Stimulated activated CD4-positive, alpha-beta T cell treated with anti-CD3 and anti-CD28 coated beads, Interleukin-15, amount 100 ng/mL, for 48 hours (primary cell): ENCODE results near the gene BACE2.
A peak's percentile ranks its signal among the peaks of the same experiment; 100 is the strongest.
"Not testable (repeated sequence)": the region's sequence is repeated elsewhere in the genome, so short reads cannot be mapped to it uniquely, and the experiment has no call there.

ENCODE experiments used
- DNase-seq, 2 donors: peaks; one replicate each; pipeline ENCODE4 v3.0.0-alpha.2; 2020; ENCODE audit warnings: low read depth in 2 of 2

BACE2 gene

GRCh38 chr21:41277846-41278245 lies 109.9 kb downstream of the BACE2 start:
- no peak for DNase-seq

GRCh38 chr21:41280115-41280919 lies 112.4 kb downstream of the BACE2 start:
- no peak for DNase-seq

GRCh38 chr21:41282412-41282811 lies 114.5 kb downstream of the BACE2 start:
- DNase-seq: no peak

GRCh38 chr21:41283211-41283818 lies 115.4 kb downstream of the BACE2 start:
- peak; percentile 16 to 17 for DNase-seq

DNA sequence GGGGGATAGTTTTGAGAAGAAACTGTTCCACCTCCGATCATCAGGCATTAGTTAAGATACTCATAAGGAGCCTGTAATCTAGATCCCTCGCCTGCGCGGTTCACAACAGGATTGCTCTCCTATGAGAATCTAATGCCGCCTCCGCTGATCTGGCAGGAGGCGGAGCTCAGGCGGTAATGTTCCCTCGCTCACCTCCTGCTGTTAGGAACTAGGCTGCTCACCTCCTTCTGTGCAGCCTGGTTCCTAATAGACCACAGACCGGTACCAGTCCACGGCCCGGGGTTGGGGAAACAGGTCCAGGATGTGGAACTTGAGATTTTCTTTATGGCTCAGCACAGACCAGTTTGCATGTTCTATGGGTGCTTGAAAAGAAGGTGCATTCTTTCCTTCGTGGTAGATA lies 121.5 kb downstream of the BACE2 start:
- DNase-seq: no peak

DNA sequence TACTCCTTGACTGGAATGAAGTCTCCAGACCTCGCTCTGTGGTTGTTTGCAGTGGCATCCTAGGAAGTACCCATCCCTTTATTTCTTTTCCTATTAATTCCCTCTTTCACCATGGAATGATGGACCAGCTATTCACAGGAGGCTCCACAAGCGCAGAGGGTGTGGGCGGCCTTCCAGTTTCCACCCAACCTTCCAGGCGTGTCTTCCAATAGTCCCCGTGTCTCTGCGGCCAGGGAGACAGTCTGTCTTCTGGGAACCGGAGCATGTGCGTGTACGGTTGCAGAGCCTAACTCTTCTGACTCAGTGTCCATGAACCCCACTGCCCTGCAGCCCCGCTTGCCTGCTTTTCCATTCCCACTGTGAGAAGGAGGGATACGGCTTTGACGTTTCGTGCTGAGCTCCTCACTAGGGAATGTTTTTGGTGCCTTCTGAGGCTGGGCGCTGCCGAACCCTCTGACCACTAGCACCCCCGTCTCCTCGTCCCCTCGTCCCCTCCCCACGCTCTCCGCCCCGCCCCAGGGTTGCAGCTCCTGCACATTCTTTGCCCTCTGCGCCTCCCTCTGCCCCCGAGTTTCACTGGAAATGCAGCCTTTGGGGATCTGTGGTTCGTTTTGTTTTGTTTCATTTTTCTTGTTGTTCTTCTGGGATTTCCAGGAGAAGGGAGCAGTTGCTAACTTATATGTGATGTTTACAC lies 122.3 kb downstream of the BACE2 start:
- no peak for DNase-seq

GRCh38 chr21:41294548-41295231 lies 126.7 kb downstream of the BACE2 start:
- no peak for DNase-seq

GRCh38 chr21:41295721-41296254 lies 127.8 kb downstream of the BACE2 start:
- no peak for DNase-seq

GRCh38 chr21:41302976-41303375 lies 135.0 kb downstream of the BACE2 start:
- no peak for DNase-seq

DNA sequence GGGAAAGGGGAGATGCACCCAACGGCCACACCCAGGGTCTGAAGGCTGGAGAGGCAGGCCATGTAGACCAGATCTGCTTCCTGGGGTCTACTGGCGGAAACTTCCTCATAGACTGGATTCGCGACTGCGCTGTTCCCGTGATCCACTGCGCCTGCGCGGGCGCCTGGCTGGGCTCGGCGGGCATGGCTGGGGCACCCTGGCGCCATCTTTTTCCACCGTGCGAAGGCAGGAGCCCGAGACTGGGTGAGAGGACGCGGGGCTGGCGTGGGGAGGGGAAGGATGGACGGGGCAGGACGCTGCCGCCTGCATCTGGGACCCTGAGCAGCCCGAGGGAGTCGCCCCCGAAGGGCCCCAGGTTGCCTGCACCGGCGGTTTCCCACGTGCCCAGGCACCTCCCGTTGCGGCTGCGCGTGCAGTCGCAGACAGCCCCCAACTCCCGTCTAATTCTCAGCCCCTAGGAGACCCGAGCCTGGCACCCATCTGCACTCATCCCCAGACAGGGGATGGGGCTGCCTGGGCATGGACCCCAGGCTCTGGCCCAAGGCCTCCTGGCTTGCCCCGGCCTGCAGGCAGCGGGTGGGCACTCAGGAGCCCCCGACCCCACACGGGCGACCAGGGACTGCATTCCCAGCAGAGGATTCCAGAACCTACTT lies 136.2 kb downstream of the BACE2 start:
- DNase-seq: no peak

- no peak for DNase-seq
Measured at GRCh38 chr21:41307219-41307618, 139.3 kb downstream of the BACE2 start.

DNA sequence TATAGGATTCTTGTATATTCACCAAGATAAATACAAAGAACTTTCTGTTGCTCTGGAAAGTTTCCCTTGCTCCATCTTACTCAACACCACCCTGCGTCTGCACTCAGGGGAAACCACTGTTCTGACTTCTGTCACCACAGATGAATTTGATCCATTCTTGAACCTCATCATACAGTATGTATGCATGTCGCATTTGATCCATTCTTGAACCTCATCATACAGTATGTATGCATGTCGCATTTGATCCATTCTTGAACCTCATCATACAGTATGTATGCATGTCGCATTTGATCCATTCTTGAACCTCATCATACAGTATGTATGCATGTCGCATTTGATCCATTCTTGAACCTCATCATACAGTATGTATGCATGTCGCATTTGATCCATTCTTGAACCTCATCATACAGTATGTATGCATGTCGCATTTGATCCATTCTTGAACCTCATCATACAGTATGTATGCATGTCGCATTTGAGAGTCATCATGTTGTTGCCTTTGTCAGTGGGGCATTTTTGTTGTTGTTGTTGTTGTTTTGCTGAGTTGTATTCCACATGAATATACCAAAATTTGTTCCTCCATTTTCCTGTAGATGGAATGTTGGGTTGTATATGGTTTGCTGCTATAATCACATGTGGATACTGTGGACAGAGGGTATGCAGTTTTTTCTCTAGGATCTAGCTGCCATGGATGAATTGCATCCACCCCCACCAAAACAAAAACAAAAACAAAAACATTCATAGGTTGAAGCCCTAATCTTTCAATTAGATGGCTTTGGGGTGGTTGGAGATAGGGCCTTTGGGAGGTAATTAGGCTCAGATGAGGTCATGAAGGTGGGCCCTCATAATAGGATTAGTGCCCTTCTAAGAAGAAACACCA lies 145.6 kb downstream of the BACE2 start:
- not testable (repeated sequence) for DNase-seq

GRCh38 chr21:41315726-41316125 lies 147.8 kb downstream of the BACE2 start:
- DNase-seq: no peak

GRCh38 chr21:41316200-41317062 lies 148.5 kb downstream of the BACE2 start, which contains the start of gene FAM3B:
Gene FAM3B, plus strand, starts transcription at chr21:41316801. Its CDS starts 79 bp downstream, at chr21:41316880.
- DNase-seq: no peak

DNA sequence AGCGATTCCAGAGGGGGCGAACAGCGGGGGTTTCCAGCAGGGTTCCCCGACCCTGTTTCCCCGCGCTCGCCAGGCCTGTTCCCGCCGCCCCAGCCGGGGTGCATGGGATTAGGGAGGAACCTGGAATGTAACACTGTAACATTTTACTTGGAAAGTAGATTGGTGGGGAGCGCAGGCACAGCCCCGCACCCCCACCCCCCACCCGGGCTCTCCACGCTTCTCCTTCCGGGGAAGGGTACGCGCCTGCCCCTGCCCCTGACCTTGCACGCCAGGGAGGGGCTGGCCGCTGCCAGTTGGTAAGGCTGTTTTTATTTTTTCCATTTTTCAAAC lies 149.1 kb downstream of the BACE2 start:
- no peak for DNase-seq

- DNase-seq: no peak
Measured at GRCh38 chr21:41317458-41317857, 149.5 kb downstream of the BACE2 start.

- no peak for DNase-seq
Measured at GRCh38 chr21:41318218-41318617, 150.3 kb downstream of the BACE2 start.

GRCh38 chr21:41319273-41319672 lies 151.3 kb downstream of the BACE2 start:
- DNase-seq: no peak

- DNase-seq: no peak
Measured at GRCh38 chr21:41321211-41321907, 153.4 kb downstream of the BACE2 start.
